GM23338 (cell line): ENCODE measurements around the gene AKAP1.

Source experiments
- CREB1 ChIP-seq: fragments of 250-450 bp; sonication (Bioruptor Pico); IDR thresholded peaks from 2 replicates; pipeline ENCODE4 v1.5.0; 2020; ENCODE audit warnings: low read depth, mild to moderate bottlenecking, moderate library complexity
- CTCF ChIP-seq, 2 experiments: fragments of 200-600 bp in 1 of 2; sonication (generic) in 1 of 2; conservative IDR thresholded peaks; 2 replicates each; pipeline versions ENCODE4 v1.5.1 to v1.6.1; 2016 to 2017; ENCODE audit warnings: antibody characterized with exemption in 2 of 2, low read depth in 2 of 2, mild to moderate bottlenecking in 2 of 2, moderate library complexity in 1 of 2
- ETS1 ChIP-seq: IDR thresholded peaks from 2 replicates; pipeline ENCODE4 v1.6.1; 2016; ENCODE audit warnings: antibody characterized with exemption
- EZH2 ChIP-seq: fragments of 200-600 bp; sonication (generic); IDR thresholded peaks from one replicate; pipeline ENCODE4 v1.8.0; 2017; ENCODE audit warnings: antibody characterized with exemption, mild to moderate bottlenecking, low read depth; ENCODE audit not compliant: unreplicated experiment
- EZH2phosphoT487 ChIP-seq: fragments of 200-600 bp; sonication (generic); IDR thresholded peaks from one replicate; pipeline ENCODE4 v1.8.1; 2018; ENCODE audit warnings: antibody characterized with exemption; ENCODE audit not compliant: unreplicated experiment
- JUNB ChIP-seq: IDR thresholded peaks from one replicate; pipeline ENCODE4 v1.6.1; 2016; ENCODE audit warnings: antibody characterized with exemption; ENCODE audit not compliant: unreplicated experiment
- NANOG ChIP-seq: IDR thresholded peaks from 2 replicates; pipeline ENCODE4 v1.6.1; 2016; ENCODE audit warnings: antibody characterized with exemption, borderline replicate concordance
- POLR2AphosphoS5 ChIP-seq: IDR thresholded peaks from 2 replicates; pipeline ENCODE4 v1.6.1; 2016; ENCODE audit warnings: antibody characterized with exemption, low read depth
- REST ChIP-seq: IDR thresholded peaks from one replicate; pipeline ENCODE4 v1.6.1; 2018; ENCODE audit warnings: antibody characterized with exemption; ENCODE audit not compliant: unreplicated experiment
- STAT1 ChIP-seq: IDR thresholded peaks from one replicate; pipeline ENCODE4 v1.6.1; 2016; ENCODE audit warnings: antibody characterized with exemption; ENCODE audit not compliant: unreplicated experiment
- ZNF331 ChIP-seq: fragments of 250-450 bp; sonication (Bioruptor Pico); IDR thresholded peaks from 2 replicates; pipeline ENCODE4 v1.5.0; 2020; ENCODE audit warnings: low read depth, mild to moderate bottlenecking, moderate library complexity
- ZNF462 ChIP-seq: fragments of 250-450 bp; sonication (Bioruptor Pico); IDR thresholded peaks from 2 replicates; pipeline ENCODE4 v1.5.0; 2020; ENCODE audit warnings: mild to moderate bottlenecking, moderate library complexity

- TF ChIP-seq POLR2AphosphoS5, result no peak
- no peak for TF ChIP-seq REST
- TF ChIP-seq CTCF (conservative IDR thresholded peaks at IDR 0.05; ENCODE audit: low read depth in 2 of 2), result peak; percentile 65 to 87
- no peak for TF ChIP-seq EZH2
- no peak for TF ChIP-seq CREB1 (CRISPR knock-in tag)
- no peak for TF ChIP-seq EZH2phosphoT487
- no peak for TF ChIP-seq JUNB
- TF ChIP-seq ETS1, result no peak
- TF ChIP-seq NANOG, result no peak
- no peak for TF ChIP-seq ZNF462
- TF ChIP-seq ZNF331 (CRISPR knock-in tag), result no peak
- TF ChIP-seq STAT1, result no peak
Measured at GRCh38 chr17:57130708-57131461, 45.8 kb downstream of the AKAP1 start.
